ENCODE measurements around the gene ACKR3.

Gene ACKR3

GRCh38 chr2:236587861-236588815 lies 18.5 kb downstream of the ACKR3 start:
- no peak for DNase-seq

GRCh38 chr2:236588932-236589592 lies 19.4 kb downstream of the ACKR3 start:
- no peak for DNase-seq

GRCh38 chr2:236590846-236591245 lies 21.2 kb downstream of the ACKR3 start:
- DNase-seq, result no peak

- no peak for DNase-seq
Observed at GRCh38 chr2:236592821-236593220, 23.2 kb downstream of the ACKR3 start.

GRCh38 chr2:236593531-236593930 lies 23.9 kb downstream of the ACKR3 start:
- no peak for DNase-seq

- DNase-seq, result no peak
Observed at GRCh38 chr2:236593956-236594355, 24.3 kb downstream of the ACKR3 start.

- DNase-seq, result no peak
Observed at GRCh38 chr2:236597629-236598028, 28.0 kb downstream of the ACKR3 start.

- DNase-seq, result no peak
Observed at GRCh38 chr2:236599059-236599458, 29.4 kb downstream of the ACKR3 start.

- no peak for DNase-seq
Observed at GRCh38 chr2:236600158-236600557, 30.5 kb downstream of the ACKR3 start.

GRCh38 chr2:236600892-236601291 lies 31.3 kb downstream of the ACKR3 start:
- DNase-seq, result no peak

GRCh38 chr2:236601316-236602202 lies 31.9 kb downstream of the ACKR3 start:
- no peak for DNase-seq

- DNase-seq, result no peak
Observed at GRCh38 chr2:236602678-236603077, 33.1 kb downstream of the ACKR3 start.

- no peak for DNase-seq
Observed at GRCh38 chr2:236603361-236604015, 33.9 kb downstream of the ACKR3 start.

GRCh38 chr2:236604575-236605344 lies 35.1 kb downstream of the ACKR3 start:
- DNase-seq, result no peak

- DNase-seq, result no peak
Observed at GRCh38 chr2:236605345-236605734, 35.7 kb downstream of the ACKR3 start.

GRCh38 chr2:236606023-236606422 lies 36.4 kb downstream of the ACKR3 start:
- no peak for DNase-seq

GRCh38 chr2:236607471-236608187 lies 38.0 kb downstream of the ACKR3 start:
- DNase-seq, result no peak

- DNase-seq, result no peak
Observed at GRCh38 chr2:236608188-236608525, 38.5 kb downstream of the ACKR3 start.

- DNase-seq, result no peak
Observed at GRCh38 chr2:236608710-236609109, 39.1 kb downstream of the ACKR3 start.

- DNase-seq, result no peak
Observed at GRCh38 chr2:236610991-236611821, 41.6 kb downstream of the ACKR3 start.

All from activated effector memory CD4-positive, alpha-beta T cell treated with Interleukin-2 at 50 U/mL for 16 hours (primary cell).